ENCODE results near the gene DUOXA1. TPM values are rescaled to one million over a fixed set of nuclear protein-coding genes. Genes with fewer than 3 reads are reported as not detected.
A peak's percentile ranks its signal among the peaks of the same experiment; 100 is the strongest.

The DUOXA1 gene
- total and polyA plus RNA-seq, 2 donors (not counting 1 experiment from before 2014, with no cell fraction given) = not detected

DNA sequence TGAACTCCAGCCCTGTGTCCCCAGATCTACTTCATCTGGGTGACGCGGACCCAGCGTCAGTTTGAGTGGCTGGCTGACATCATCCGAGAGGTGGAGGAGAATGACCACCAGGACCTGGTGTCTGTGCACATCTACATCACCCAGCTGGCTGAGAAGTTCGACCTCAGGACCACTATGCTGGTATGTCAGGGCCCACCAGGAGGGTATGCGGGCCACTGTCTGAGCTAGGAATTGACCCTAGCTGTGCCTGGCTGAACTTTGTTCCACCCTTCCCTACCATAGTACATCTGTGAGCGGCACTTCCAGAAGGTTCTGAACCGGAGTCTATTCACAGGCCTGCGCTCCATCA is 33.8 kb upstream of the DUOXA1 start:
- no peak overlapping the region for H3K4me2 ChIP-seq (ENCODE audit: extremely low read depth, insufficient read depth, low read length)
- H3K27ac ChIP-seq (ENCODE audit: insufficient read depth, low read length) = no peak overlapping the region
- no peaks in the 10 kb centered on the region for H4K20me1 ChIP-seq (ENCODE audit: control insufficient read depth, extremely low read depth, insufficient read depth, low read length)
- H3K4me1 ChIP-seq (ENCODE audit: control insufficient read depth, extremely low read depth, insufficient read depth, low read length) = peaks cover 10% of the 10 kb centered on the region
- H3K79me2 ChIP-seq (ENCODE audit: control insufficient read depth, insufficient read depth, low read length) = no peaks in the 10 kb centered on the region
- no peaks in the 10 kb centered on the region for H3K36me3 ChIP-seq (ENCODE audit: control insufficient read depth, insufficient read depth, low read length)
- no peak overlapping the region for H3K9ac ChIP-seq (ENCODE audit: insufficient read depth, low read length)
- H2AFZ ChIP-seq (ENCODE audit: low read length) = no peak overlapping the region
- H3K27me3 ChIP-seq (ENCODE audit: control insufficient read depth, insufficient read depth, low read length) = no peaks in the 10 kb centered on the region
- H3K9me3 ChIP-seq (ENCODE audit: control insufficient read depth, insufficient read depth, low read depth, low read length) = no peaks in the 10 kb centered on the region
- TF ChIP-seq, protein P1, sequence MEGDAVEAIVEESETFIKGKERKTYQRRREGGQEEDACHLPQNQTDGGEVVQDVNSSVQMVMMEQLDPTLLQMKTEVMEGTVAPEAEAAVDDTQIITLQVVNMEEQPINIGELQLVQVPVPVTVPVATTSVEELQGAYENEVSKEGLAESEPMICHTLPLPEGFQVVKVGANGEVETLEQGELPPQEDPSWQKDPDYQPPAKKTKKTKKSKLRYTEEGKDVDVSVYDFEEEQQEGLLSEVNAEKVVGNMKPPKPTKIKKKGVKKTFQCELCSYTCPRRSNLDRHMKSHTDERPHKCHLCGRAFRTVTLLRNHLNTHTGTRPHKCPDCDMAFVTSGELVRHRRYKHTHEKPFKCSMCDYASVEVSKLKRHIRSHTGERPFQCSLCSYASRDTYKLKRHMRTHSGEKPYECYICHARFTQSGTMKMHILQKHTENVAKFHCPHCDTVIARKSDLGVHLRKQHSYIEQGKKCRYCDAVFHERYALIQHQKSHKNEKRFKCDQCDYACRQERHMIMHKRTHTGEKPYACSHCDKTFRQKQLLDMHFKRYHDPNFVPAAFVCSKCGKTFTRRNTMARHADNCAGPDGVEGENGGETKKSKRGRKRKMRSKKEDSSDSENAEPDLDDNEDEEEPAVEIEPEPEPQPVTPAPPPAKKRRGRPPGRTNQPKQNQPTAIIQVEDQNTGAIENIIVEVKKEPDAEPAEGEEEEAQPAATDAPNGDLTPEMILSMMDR (conservative IDR thresholded peaks at IDR 0.05 in 1 of 2, IDR thresholded peaks at IDR 0.05 in 1 of 2; ENCODE audit: low read depth in 1 of 2, low read length in 2 of 2) = no peak
- no peak for TF ChIP-seq EZH2 (IDR thresholded peaks at IDR 0.05; ENCODE audit: low read length, missing control alignments)
- H3K4me3 ChIP-seq (replicated peaks in 1 of 4; ENCODE audit: control extremely low read depth in 1 of 4, insufficient read depth in 1 of 4, low read depth in 3 of 4, low read length in 4 of 4) = no peak overlapping the region
- DNase-seq (ENCODE audit: low read depth in 2 of 2) = no peak

DNA sequence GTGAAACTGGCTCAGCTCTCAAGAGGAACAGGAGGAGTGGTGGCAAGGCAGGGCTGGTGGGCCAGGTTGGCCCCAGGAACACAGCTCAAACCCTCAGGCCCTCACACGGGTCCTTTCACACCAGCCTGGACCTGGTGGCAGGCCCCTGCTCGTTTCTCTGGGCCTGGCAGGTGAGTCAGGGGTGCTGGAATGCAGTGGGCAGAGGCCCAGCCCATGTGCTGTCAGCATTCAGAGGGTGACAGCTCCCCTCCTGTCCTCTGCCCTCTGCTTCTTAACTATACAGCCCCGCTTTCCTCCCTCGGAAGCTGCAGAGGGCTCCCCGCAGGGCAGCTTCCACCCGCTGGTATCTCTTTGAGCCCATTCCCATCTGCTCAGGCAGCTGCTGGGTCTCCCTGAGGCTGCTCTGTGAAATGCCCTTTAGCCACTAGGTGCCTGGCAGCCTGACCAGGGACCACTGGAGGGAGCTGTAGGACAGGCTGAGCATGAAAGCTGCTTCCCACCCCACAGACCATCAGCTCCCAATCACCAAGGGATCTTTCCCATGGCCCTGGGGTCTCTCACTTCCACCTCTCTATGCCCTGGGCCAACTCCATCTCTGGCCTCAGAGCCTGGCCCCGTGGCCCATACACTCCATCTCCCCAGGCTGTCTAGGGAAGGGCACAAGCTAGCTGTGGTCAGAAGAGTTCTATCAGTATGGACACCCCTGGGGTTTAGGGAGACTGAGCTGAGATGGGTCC is 33.3 kb upstream of the DUOXA1 start:
- H4K20me1 ChIP-seq (ENCODE audit: control insufficient read depth, extremely low read depth, insufficient read depth, low read length) = no peaks in the 10 kb centered on the region
- no peaks in the 10 kb centered on the region for H3K9me3 ChIP-seq (ENCODE audit: control insufficient read depth, insufficient read depth, low read depth, low read length)
- H3K4me2 ChIP-seq (ENCODE audit: extremely low read depth, insufficient read depth, low read length) = peak overlapping the region; percentile 52
- no peak for TF ChIP-seq EZH2 (IDR thresholded peaks at IDR 0.05; ENCODE audit: low read length, missing control alignments)
- TF ChIP-seq, protein P1 (conservative IDR thresholded peaks at IDR 0.05 in 1 of 2, IDR thresholded peaks at IDR 0.05 in 1 of 2; ENCODE audit: low read depth in 1 of 2, low read length in 2 of 2) = peak; percentile 94 to 99
- H3K9ac ChIP-seq (ENCODE audit: insufficient read depth, low read length) = no peak overlapping the region
- H2AFZ ChIP-seq (ENCODE audit: low read length) = no peak overlapping the region
- peak overlapping the region; percentile 25 for H3K27ac ChIP-seq (ENCODE audit: insufficient read depth, low read length)
- DNase-seq (ENCODE audit: low read depth in 2 of 2) = peak; percentile 73 to 85
- H3K27me3 ChIP-seq (ENCODE audit: control insufficient read depth, insufficient read depth, low read length) = no peaks in the 10 kb centered on the region
- H3K79me2 ChIP-seq (ENCODE audit: control insufficient read depth, insufficient read depth, low read length) = no peaks in the 10 kb centered on the region
- H3K4me1 ChIP-seq (ENCODE audit: control insufficient read depth, extremely low read depth, insufficient read depth, low read length) = peaks cover 10% of the 10 kb centered on the region
- no peak overlapping the region for H3K4me3 ChIP-seq (replicated peaks in 1 of 4; ENCODE audit: control extremely low read depth in 1 of 4, insufficient read depth in 1 of 4, low read depth in 3 of 4, low read length in 4 of 4)
- H3K36me3 ChIP-seq (ENCODE audit: control insufficient read depth, insufficient read depth, low read length) = no peaks in the 10 kb centered on the region

DNA sequence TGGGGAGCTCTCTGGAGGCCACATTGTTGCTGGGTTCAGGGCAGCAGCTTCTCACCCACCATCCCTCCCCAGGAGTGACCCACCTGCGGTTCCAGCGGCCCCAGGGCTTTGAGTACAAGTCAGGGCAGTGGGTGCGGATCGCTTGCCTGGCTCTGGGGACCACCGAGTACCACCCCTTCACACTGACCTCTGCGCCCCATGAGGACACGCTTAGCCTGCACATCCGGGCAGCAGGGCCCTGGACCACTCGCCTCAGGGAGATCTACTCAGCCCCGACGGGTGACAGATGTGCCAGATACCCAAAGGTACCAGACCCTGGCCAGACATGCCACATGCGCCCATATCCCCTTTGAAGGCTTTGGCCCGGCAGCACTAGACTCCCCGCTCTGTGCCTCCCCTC is 32.0 kb upstream of the DUOXA1 start:
- Histone ChIP-seq H3K9me3 (ENCODE audit: control insufficient read depth, insufficient read depth, low read depth, low read length) (no peaks in the 10 kb centered on the region), H3K4me2 (ENCODE audit: extremely low read depth, insufficient read depth, low read length) (no peak overlapping the region), H3K9ac (ENCODE audit: insufficient read depth, low read length) (no peak overlapping the region), H3K27ac (ENCODE audit: insufficient read depth, low read length) (no peak overlapping the region), H3K4me1 (ENCODE audit: control insufficient read depth, extremely low read depth, insufficient read depth, low read length) (peaks cover 10% of the 10 kb centered on the region), H3K36me3 (ENCODE audit: control insufficient read depth, insufficient read depth, low read length) (no peaks in the 10 kb centered on the region), H3K27me3 (ENCODE audit: control insufficient read depth, insufficient read depth, low read length) (no peaks in the 10 kb centered on the region), H3K4me3 (replicated peaks in 1 of 4; ENCODE audit: control extremely low read depth in 1 of 4, insufficient read depth in 1 of 4, low read depth in 3 of 4, low read length in 4 of 4) (no peak overlapping the region), H4K20me1 (ENCODE audit: control insufficient read depth, extremely low read depth, insufficient read depth, low read length) (no peaks in the 10 kb centered on the region), H2AFZ (ENCODE audit: low read length) (no peak overlapping the region), H3K79me2 (ENCODE audit: control insufficient read depth, insufficient read depth, low read length) (no peaks in the 10 kb centered on the region)
- TF ChIP-seq, protein P1 (conservative IDR thresholded peaks at IDR 0.05 in 1 of 2, IDR thresholded peaks at IDR 0.05 in 1 of 2; ENCODE audit: low read depth in 1 of 2, low read length in 2 of 2) = no peak
- TF ChIP-seq EZH2 (IDR thresholded peaks at IDR 0.05; ENCODE audit: low read length, missing control alignments) = no peak
- DNase-seq (ENCODE audit: low read depth in 2 of 2) = no peak
